GM19324 (cell line): ENCODE results near the gene CYP26A1.
"Not testable (repeated sequence)": the region's sequence is repeated elsewhere in the genome, so short reads cannot be mapped to it uniquely, and the experiment has no call there.

Source experiments
- ATAC-seq: cut with Tn5 transposase; IDR thresholded peaks from one replicate; pipeline ENCODE4 v1.9.1; 2021; ENCODE audit warnings: mild to moderate bottlenecking, moderate library complexity; ENCODE audit not compliant: unreplicated experiment, low FRiP score

The CYP26A1 gene

GRCh38 chr10:93079663-93080349 lies 6.1 kb downstream of the CYP26A1 start:
- no peak for ATAC-seq

GRCh38 chr10:93080350-93081046 lies 6.8 kb downstream of the CYP26A1 start:
- no peak for ATAC-seq

GRCh38 chr10:93081318-93081717 lies 7.6 kb downstream of the CYP26A1 start:
- ATAC-seq: no peak

- no peak for ATAC-seq
These were observed 8.1 kb downstream of the CYP26A1 start for GRCh38 chr10:93081834-93082233.

GRCh38 chr10:93083743-93084539 lies 10.2 kb downstream of the CYP26A1 start:
- ATAC-seq: no peak

GRCh38 chr10:93085272-93085859 lies 11.7 kb downstream of the CYP26A1 start:
- no peak for ATAC-seq

- ATAC-seq: no peak
These were observed 12.6 kb downstream of the CYP26A1 start for GRCh38 chr10:93086289-93086688.

GRCh38 chr10:93087846-93088245 lies 14.2 kb downstream of the CYP26A1 start:
- no peak for ATAC-seq

- ATAC-seq: no peak
These were observed 14.8 kb downstream of the CYP26A1 start for GRCh38 chr10:93088466-93088865.

GRCh38 chr10:93090619-93091018 lies 16.9 kb downstream of the CYP26A1 start:
- ATAC-seq: no peak

- no peak for ATAC-seq
These were observed 18.3 kb downstream of the CYP26A1 start for GRCh38 chr10:93091960-93092359.

GRCh38 chr10:93095225-93095624 lies 21.5 kb downstream of the CYP26A1 start:
- no peak for ATAC-seq

GRCh38 chr10:93096901-93097300 lies 23.2 kb downstream of the CYP26A1 start:
- ATAC-seq: no peak

- ATAC-seq: no peak
These were observed 23.7 kb downstream of the CYP26A1 start for GRCh38 chr10:93097386-93097785.

- ATAC-seq: no peak
These were observed 25.1 kb downstream of the CYP26A1 start for GRCh38 chr10:93098816-93099215.

- ATAC-seq: no peak
These were observed 26.0 kb downstream of the CYP26A1 start for GRCh38 chr10:93099670-93100069.

GRCh38 chr10:93101148-93101547 lies 27.5 kb downstream of the CYP26A1 start:
- ATAC-seq: not testable (repeated sequence)

GRCh38 chr10:93103953-93104352 lies 30.3 kb downstream of the CYP26A1 start:
- ATAC-seq: no peak

- no peak for ATAC-seq
These were observed 33.0 kb downstream of the CYP26A1 start for GRCh38 chr10:93106631-93107072.

- ATAC-seq: no peak
These were observed 36.9 kb downstream of the CYP26A1 start for GRCh38 chr10:93110472-93111146.
